NOMO-1 treated with dmso at 0.1 percent for 144 hours (cell line): ENCODE results near the gene BAIAP2.

Source experiments
- DNase-seq: peaks from one replicate; lab custom pipeline; 2025; ENCODE audit not compliant: unreplicated experiment; lab: John Stamatoyannopoulos, UW

BAIAP2 gene, protein sequence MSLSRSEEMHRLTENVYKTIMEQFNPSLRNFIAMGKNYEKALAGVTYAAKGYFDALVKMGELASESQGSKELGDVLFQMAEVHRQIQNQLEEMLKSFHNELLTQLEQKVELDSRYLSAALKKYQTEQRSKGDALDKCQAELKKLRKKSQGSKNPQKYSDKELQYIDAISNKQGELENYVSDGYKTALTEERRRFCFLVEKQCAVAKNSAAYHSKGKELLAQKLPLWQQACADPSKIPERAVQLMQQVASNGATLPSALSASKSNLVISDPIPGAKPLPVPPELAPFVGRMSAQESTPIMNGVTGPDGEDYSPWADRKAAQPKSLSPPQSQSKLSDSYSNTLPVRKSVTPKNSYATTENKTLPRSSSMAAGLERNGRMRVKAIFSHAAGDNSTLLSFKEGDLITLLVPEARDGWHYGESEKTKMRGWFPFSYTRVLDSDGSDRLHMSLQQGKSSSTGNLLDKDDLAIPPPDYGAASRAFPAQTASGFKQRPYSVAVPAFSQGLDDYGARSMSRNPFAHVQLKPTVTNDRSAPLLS

DNA sequence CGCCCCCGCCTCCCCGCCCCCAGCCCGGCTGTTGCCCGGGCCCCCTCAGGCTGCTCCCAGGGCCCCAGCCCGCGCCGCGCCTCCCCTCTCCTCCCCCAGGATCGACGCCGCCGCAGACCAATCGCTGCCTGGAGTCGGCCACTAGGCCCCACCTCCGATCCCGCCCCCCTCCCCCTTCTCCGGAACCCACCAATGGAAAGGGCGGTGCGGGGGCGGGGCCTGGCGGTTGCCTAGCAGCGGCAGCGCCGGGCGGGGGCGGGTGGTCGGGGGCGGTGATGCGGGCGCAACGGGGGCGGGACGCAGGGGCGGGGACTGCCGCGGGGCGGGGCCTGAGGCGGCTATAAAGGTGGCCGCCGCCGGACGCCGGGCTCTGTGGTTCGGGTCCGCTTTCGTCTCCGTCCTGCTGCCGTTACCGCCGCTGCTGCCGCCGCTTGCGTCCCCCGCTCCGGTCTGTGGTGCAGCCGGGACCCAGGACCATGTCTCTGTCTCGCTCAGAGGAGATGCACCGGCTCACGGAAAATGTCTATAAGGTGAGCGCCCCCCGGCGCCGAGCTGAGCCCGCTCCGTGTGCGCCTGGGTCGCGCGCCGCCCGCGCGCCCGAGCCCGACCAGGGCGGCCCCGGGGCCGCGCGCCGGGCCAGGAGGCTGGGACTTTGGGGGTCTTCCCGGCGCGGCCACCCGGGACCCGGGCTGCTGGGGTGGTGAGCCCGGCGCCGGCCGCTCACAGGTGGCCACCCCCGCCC is at the start of gene BAIAP2:
BAIAP2 (plus strand) TSS at position 373 of the 742 bp plus-strand sequence; CDS start at position 477, 104 bp downstream.
- peak; percentile 85 for DNase-seq

DNA sequence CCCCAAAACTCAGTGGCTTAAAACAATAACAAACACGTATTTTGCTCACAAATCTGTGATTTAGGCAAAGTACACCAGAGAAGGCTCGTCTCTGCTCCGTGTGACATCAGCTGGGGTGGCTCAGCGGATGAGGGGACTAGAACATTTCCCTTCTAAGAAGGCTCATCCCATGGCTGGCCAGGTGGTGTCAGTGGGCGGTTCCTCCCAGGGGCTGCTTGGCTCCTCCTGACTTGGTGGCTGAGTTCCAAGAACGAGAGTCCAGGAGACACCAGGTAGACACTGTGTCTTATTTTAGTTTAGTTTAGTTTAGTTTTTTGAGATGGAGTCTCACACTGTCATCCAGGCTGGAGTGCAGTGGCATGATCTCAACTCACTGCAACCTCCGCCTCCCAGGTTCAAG is 48.9 kb upstream of the BAIAP2 start:
- DNase-seq = no peak

DNA sequence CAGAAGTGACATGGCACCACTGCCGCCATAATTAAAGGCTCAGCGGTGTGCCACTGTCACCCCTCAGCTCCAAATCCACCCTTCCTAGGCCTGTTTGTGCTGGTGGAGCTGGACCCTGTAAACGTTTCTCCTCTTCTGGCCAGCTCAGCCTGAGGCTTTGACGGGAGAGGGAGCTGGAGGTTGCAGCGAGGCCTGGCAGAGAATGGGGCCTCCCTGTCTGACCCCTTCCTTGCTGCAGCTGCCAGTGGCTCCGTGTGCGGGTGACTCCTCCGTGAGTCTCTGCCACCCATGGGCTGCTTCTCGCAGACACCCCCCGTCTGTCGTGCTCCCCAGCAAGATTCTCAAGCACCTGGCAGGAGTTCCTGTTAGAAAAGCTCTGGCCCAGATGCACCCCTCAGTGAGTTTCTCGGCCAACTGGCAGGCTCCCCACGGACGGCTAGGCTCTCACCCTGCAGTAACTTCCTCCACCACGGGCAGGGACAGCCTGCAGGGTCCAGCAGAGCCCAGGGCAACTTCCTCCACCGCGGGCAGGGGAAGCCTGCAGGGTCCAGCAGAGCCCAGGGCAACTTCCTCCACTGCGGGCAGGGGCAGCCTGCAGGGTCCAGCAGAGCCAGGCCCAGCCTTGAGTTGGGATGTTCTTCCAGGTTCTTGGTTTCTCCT is 48.0 kb upstream of the BAIAP2 start:
- DNase-seq = no peak

DNA sequence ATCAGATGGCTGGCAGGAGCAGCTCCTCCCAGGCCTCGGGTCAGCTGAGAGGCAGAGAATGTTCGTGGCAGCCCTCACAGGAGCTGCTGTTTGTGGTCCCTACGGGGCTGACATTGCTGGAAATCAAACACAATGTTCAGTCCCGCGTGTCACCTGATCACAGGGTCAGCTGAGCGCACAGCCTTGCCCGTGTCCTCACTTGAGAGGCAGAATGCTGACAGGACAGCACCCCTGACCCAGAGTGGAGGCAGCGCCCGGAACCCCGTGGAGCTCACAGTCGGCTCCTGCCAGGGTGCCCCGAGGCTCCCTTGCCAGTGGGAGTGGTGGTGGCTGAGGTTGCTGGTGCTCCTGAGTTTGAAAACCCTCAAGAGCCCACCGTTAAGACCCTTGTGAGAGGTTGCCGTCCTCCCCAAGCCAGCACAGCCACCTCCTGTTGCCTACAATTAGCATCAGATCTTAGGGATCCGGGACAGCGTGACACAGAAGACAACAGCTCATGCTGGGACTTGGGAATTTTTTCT is 47.0 kb upstream of the BAIAP2 start:
- DNase-seq = no peak

DNA sequence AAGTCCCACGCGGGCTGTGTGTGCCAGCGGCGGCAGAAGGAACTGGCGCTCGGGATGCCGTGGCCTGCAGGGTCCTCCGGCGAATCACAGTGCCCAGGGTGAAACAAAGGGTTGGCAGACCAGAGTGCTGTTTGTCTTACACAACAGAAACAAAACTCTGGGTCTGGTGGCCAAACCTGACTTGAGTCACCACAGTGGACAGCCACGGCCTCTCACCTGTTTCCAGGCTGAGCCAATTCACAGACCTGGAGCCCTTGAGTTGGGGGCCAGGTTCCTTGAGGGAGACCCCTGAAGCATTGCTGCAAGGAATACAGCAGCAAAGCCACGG is 45.4 kb upstream of the BAIAP2 start:
- DNase-seq = no peak

DNA sequence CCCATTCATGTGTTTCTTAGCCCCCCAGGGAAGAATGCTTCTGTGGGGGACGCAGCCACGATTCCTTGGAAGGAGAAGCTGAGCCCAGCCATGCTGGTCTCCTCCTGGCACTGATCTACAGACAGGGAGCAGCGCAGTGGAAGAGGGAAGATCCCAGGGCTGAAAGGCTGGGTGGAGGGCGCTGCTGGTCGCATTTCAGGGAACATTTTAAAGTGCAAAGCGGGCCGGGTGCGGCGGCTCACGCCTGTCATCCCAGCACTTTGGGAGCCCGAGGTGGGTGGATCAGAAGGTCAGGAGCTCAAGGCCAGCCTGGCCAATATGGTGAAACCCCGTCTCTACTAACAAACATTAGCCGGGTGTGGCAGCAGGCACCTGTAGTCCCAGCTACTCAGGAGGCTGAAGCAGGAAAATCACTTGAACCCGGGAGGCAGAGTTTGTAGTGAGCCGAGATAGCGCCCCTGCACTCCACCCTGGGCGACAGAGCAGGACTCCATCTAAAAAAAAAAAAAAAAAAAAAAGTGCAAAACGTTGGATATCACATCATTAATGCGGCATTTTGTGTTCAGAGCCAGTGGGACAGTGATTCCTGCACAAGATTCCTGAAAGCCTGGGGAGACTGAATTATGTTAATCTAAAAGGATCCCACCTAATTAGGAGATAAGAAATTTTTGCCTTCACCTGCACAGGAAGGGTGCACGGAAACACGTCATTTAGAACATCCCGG is 43.9 kb upstream of the BAIAP2 start:
- no peak for DNase-seq

DNA sequence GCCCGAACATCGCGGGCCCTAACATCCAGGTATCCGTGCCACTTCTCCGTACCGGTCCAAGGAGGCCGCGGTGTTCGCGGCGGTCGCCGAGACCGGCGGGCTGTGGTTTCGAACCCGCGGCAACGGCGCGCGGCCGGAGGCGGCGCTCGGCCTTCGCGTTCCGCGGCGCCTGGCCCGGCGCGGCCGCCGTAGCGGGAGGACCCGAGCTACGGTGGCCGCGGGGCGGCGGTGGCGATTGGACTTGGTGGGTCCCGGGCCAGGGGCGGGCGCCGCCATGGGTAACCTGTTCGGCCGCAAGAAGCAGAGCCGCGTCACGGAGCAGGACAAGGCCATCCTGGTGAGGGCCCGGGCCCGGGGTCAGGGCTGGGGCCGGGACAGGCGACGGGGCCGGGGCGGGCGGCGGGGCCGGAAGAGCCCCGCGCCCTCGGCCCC is 43.3 kb upstream of the BAIAP2 start, which contains the start of gene CHMP6:
CHMP6 (plus strand) TSS at position 197 of the 432 bp plus-strand sequence; CDS start at position 275, 78 bp downstream.
- peak; percentile 40 for DNase-seq

DNA sequence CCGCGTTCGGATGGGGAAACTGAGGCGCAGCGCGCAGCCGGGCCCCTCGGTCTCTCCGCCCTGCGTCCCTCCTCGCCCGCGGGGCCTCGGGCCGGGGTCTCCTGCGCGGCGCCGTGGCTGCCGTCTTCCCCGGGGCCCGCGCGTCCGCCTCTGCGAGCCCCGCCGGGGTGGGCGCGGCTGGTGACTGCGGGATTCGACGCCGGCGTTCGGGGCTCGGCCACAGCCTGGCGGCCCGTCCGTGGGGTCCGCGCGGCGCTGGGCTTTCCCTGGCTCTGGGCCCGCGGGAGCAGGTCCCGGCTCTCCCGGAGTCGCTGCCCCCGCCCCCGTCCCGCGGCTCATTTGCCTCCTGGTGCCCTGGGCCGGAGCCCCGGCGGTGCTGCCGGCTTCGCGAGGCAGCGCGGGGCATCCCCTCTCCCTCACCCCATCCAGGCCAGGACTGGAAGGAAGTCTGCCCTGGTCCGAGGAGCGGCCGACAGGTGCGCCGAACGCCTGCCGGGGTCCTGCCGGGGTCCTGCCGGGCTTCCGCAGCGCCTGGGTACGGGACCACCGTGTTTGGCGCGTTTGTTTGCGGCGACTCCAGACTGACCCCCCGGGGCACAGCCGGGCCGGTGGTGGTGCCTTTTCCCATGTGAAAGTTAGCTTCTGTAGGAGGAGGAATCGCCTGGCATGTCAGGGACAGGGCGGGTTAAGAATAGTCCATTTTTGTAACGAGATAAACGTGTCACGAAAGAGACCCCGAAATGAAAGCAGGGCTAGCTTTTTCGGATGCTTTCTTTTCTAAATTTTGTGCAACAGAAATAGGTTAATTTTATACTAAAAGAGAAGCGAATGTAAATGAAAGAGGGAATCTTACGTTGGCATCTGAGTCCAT is 42.6 kb upstream of the BAIAP2 start:
- no peak for DNase-seq

DNA sequence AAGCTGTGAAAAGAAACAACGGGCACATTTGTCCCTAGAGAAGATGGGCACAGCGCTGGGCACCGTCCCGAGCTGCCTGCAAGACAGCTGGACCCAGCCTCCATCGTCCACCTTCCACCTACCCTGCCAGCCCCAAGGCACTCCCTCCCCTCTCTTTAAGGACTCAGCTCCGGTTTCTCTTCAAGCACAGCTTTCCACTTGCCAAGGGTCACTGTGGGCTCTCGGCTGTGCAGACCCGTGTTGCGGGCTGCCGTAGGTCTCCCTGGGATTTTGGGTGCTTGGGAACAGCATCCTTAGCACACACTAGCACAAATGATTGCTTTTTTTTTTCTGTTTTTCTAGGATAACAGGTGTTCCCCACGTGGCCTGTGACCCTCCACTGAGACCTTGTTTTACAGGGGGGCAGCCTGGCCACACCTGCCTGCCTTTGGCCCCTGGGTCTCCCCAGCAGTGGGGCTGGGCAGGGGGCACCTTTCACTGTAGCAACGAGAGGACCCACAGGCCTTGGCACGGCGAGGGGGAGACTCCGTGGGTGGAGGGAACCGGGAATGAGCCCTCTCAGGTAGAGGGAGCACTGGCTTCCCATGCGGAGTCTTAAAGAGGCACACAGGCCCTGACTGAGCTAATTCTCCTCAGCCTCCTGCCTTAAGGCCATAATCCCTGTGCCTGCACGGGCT is 41.9 kb upstream of the BAIAP2 start:
- DNase-seq = no peak

DNA sequence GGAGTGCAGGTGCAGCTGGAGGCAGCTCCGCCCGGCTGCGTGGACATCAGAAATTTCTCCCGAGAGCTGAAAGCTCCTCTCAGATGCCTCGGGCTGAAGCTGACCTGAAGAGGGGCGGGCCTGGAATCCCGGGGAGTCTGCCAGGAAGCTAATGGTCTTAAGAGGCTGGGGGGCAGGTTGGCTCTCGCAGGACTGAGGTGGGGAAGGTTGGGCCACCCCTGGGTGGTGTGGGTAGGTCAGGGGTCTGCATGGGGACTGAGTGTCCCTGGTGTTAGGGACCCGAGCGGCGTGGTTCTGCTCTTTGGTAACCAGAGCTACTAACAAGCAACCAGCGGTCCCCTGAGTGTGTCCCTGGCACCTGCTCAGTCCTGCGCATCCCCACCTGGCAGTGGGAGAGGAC is 39.8 kb upstream of the BAIAP2 start:
- DNase-seq = no peak

DNA sequence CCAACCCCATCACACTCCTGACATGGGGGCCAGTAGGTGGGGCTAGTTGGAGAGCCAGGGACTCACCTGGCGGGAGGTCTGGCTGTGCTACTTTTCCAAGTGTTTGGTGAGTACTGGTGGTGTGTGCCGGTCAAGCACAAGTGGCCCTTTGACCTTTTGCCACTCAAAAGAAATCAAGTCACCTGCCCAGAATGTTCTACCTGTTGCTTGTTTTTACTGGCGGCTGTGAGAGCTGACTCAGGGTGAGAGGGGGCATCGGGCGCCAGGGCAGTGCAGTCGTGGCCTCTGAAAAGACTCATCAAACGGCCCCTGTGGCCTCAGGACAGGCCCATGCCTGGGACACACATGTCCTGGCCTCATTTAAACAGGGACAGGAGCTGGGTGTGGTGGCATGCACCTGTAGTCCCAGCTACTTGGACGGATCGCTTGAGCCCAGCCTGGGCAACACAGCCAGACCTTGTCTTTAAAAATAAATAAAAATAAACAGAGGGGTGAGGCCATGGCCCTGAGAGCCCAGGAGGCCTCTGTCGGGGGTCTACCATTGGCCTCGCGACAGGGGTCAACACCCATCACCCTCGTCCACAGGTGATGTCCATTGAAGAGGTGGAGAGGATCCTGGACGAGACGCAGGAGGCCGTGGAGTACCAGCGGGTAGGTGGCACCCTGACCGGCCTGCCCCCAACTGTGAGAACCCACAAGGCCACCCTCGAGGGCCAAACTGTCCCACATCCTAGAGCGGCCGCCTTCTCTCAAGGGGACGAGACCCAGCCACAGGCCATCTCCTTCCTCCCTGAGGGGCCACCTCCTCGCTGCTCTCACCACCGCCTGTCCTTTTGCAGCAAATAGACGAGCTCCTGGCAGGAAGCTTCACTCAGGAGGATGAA is 38.3 kb upstream of the BAIAP2 start:
- DNase-seq = no peak

DNA sequence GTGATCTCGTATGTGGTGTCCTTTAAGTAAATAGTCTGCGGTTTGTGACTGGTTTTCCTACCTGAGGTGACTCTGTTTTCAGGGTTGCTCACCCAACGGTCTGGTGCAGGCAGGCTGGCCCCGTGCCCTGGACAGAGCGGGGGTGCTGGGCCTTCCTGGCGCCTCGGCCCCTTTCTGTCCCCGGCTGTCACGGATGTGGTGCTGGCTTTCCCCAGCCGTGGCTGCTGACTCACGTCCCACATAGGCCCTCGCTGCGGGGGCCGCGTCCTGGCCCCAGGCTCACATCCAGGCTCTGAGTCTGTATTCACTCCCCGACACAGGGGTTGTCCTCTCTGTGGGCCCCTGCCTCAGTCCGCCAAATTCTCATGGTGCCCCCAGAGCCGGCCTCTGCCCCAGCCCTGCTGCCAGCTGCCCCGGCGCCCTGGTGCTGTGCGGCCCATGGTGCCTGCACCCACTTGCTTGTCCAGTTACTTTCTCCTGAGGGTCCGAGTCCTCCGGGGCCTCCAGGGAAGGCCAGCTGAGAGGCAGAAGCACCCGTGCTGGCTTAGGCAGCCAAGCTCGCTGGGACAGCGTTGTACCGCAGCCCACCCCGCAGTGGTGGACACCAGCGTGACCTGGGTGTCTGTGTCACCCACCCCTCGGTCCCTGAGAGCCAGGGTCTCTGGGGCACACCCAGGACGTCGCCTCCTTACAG is 37.4 kb upstream of the BAIAP2 start:
- no peak for DNase-seq

DNA sequence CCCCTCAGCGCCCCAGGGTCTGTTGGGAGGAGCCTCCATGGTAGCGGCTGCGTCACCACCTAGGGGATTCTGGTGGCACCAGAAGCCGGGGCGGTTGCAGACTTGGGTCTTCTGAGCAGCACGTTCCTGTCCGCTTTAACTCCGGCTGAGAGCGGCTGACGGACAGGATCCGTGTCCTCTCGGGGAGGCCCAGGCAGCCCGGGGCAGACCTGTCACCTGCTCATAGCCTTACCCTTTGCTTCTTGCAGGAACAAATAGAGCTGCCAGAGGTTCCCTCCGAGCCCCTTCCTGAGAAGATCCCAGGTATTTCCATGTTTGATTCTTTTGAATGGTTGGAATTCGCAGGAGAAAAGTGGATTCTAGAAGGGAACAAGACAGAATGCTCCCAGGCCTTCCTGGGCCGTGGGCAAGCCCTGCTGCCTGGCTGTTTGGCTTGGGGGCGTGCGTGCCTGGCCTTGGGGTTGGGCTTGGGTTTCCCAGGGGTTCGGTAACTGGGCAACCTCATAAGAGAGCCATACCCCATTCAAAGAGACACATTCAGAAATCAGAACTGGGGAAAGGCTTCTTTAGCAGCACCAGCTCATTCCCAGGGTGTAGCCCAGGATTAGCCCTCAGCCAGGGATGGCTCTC is 36.7 kb upstream of the BAIAP2 start:
- DNase-seq = no peak

DNA sequence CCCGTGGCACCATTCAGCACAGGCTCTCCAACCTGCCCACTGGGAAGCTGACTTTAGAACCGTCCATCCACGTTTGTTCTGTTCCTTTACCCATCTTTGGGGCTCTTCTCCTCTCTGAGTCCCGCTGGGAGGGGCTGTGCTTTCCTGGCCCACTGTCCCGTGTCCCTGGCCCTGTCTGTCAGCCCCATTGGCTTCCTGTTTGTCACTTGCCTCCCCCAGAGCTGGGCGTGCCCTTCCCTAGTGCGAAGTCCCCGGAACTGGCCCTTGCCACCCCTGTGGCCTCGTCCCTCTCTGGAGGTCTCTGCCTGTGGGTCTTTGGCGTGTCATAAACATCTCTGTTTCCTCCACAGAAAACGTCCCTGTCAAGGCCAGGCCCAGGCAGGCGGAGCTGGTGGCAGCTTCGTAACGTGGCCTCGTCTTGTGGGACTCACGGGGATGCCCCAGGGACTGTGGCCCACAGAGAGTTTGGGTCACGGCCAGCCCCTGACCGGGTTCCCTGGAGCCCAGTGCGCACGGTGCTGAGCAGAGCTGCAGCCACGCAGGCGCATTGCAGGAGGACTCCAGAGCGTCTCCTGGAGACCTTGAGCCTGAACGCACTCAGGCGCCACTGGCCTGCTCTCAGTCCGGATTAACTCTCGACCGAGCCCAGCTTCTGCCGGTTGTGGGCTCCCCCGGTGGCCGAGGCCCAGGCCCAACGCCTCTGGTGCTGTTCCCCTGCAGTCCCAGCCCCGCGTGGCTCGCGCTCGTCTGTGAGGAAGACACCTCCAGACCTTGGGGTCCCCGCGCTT is 36.0 kb upstream of the BAIAP2 start:
- DNase-seq = no peak

DNA sequence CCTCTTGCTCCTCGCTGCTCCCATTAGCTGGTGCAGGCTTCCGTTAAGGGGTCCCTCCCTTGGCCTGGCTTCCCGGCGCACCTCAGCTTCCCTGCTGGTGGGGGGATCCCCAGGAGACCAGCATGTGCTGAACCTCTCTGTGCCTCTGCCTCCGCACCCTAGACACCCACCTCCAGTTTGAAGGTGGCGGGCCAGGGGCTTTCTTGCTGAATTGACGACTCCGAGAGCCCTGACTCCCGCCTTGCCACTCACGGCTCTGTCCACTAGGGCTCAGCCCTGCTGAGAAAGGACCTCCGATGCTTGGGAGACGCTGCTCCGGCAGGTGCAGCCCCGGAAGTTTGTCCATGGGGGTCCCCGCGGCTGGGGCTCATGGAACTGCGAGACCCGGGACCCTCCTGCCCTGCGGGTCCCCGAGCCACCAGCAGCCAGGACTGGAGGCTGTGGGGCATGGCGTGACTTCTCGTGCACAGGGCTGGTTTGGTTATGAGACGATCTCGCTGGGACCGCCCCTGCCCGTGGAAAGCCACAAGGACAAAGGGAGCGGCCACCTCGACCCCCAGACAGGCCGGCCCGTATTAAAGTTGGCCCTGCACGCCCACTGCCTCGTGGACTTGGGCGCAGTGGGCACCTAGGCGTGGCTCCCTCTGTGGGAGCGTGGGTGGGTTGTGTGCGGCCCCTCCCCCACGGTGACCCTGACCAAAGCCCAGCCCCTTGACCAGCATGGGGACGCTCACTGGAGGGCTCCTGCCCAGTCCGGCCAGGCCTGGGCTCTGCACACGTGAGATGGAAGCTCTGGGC is 35.2 kb upstream of the BAIAP2 start:
- DNase-seq = no peak

DNA sequence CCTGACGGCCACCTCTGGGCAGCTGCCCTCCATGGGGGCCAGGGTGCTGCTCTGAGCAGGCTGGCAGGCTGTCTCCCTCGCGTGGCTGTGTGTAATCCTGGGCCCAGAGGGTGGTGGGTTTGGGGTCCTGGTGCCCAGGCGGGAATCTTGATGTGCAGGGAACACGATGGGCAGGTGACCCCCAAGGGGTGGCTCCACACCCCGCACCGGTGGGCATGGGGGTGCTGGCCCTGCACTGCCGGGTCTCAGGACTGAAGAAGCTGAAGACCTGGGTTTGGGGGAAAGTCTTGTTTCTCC is 34.7 kb upstream of the BAIAP2 start:
- no peak for DNase-seq
